NCI-H510A treated with DMSO at 0.1 percent for 48 hours (cell line): ENCODE measurements around the gene TMPRSS4.

Source experiments
- DNase-seq: peaks from one replicate; lab custom pipeline; 2025; lab: John Stamatoyannopoulos, UW

Gene TMPRSS4

DNA sequence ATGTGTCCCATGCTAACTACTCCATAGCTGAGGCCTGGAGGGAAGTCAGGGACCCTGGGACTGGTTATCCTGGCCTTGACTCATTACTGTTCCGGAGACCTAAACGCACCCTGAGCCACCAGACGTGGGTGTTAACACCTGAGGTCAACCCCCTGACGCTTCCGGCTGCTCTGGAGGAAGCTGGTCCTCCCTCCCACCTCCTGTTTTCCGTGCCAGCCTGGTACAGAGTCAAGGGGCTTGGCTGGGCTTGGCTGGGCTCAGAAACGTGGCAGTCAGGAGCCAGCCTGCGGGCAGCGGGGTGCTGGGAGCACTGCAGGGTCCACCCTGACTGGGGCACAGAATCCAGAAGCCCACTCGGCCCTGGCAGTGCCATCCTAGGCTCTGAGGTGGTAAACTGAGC lies 2.6 kb downstream of the TMPRSS4 start:
- DNase-seq: no peak

DNA sequence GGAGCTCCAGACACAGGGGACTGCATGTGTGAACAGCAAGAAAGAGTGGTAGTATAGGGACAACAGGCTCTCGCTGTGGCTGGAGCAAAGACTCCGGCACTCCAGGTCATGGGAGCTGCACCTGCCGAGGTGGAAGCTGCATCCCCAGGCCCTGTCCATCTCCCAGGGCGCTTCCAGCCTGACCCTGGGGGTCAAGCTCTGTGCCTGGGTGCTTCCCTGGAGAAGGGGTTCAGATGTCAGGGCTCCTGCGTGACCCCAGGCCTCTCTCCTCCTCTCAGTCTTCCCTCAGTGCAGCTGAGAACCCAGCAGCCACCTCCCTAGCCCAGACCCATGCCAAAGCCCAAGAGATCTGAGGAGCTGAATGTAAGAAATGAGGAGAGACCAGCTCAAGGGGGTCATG lies 3.4 kb downstream of the TMPRSS4 start:
- DNase-seq: no peak

DNA sequence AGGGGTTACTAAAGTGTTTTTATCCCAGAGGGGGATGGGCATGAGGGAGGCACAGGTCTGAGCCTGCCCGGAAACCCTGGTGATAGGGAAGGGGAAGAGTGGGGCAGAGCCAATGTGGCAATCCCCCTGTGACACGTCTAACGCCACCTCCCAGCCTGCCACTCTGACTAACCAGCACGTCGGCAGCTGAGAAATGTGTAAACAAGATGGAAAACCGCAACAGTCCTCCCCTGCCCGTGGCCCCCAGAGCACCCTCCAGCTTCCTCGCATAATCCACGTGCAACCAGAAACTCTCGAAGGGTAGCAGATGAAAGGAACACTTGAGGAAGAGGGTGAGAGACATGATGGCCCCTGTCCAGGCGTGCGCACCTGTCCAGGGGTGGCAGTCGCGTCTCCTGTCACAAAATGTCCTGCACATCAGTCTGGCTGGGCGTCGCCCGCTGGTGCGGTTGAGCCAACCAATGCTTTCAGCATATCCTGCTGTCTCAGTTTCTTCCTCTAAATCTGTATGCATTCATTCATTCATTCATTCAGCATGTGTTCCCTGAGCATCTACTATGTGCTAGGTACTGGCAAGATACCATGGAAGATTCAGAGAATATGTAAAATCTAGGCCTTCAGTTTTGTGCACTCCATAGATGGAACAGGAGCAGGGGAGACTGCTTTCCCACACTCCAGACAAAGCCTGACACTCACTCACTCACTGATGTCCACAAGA lies 4.5 kb downstream of the TMPRSS4 start:
- DNase-seq: peak; percentile 20

DNA sequence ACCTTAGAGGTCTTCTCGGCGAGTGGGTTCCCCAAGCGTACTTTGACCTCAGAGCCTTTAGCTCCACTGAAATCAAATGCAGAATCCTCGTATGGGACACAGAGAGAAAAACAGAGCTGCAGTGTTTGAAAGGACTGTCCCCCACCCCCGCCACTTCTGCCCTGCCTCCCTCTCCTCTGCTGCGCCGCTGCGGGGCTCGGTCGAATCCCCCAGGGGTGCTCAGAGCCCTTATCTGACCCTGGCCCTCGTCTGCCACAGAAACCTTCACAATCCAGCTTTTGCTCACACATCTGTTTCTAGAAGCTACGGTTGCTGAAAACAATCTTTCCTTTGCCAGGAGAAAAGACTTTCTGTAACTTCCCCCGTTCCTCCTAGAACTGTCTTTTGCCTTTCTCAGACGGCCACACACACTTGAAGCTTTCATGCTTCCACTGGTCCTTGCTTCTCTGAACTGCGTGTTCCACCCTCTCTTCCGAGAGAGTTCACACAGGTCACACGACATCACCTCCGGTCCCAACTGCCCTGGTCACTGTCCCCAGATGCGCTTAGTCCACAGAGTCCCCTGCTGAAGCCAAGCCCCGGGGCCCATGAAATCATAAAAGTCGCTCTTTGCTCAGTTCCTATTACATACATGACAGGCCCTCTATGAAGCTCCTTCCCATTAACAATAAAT lies 6.1 kb downstream of the TMPRSS4 start:
- no peak for DNase-seq

DNA sequence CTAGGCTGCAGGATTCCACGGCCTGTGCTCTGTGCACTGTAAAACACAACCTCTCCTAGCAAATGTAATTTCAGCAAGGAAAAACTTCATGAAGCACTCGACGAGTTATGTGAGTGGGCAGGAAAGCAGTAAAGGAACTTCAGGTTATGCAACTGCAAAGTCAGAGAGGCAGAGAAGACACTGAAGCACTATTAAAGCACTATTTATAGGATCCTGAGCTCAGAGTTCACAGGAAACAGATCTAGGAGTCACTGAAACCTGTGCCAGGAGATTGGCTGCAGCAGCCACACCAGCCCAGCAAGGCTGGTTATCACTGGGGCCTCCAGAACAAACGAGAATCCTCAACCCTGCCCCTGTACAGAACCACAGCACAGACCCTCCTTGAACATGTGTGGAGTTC lies 7.4 kb downstream of the TMPRSS4 start:
- no peak for DNase-seq

DNA sequence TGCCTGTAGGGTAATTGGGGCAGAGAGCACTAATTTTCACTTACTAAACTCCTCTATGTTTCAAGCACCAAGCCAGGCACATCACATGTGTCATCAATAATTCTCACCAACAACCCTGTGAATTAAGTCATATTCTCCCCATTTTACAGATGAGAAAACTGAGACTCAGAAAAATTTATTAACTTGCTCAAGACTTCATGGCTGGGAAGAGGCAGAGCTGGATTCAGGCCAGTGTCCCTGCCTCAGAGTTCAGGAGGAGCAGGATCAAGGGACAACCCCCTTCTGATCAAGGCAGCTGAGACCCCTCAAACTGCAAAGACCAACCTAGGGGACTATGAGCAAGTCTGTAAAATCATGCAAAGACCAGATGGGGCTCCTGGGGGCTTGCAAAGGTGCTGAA lies 7.8 kb downstream of the TMPRSS4 start:
- DNase-seq: no peak

DNA sequence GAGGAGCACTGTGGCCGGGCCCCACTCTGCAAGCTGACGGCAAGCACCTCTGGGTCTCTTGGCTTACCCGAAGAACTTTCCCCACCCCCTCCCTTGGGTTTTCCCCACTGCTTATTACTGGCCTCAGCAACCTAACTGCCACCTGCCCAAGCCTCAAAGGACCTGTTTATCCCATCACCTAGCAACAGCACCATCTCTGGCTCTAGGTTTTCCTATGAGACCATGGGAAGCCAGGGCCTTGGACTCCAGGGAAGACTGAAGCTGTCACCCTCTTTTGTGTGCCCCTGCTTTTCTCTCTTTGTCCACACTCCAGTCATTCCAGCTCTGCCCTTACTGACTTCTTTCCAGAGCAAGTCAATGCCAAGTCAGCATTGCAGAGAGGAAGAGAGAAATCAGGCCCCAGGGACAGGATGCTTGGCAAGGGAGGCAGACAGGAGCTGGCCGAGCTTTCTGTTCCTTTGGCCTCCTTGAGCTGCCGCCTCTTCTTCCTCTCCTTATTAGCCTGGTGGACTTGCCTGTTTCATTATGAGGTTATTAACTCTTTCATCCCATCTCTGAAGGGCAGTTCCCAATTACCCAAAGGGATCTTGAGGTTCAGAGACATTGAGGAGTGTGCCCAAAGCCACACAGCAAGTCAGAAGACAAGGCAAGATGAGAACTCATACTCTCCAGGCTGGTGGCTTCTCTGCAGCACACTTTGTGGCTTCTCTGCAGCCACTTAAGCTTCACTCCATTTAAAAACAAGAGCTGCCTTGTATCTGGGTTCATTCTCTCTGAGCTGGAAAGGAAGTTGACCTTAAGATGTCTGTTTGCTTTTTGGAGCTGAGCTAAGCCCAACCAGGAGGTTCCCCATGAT lies 10.3 kb downstream of the TMPRSS4 start, which contains the start of gene SMIM35:
SMIM35 (minus strand) TSS at position 51 of the 856 bp plus-strand sequence. CDS start 206 bp downstream, outside the sequence.
- DNase-seq: no peak

DNA sequence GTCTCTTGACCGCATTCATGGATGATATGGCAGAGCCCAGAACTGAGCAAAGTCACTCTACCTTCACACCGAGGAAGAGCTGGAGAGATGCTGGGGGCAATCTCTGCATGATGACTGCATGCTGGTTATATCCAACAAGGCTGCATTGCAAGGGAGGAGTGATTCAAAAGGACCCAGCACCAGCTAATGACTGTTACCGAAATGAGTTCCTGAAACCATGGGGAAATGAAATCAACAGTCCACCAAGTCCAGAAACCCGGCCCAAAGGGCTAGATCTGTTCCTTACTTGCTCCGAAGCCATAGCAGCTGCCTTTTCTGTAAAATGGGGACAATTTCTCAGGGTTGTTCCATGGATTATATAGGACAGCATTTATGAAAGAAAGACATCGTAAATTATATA lies 11.1 kb downstream of the TMPRSS4 start:
- DNase-seq: no peak

DNA sequence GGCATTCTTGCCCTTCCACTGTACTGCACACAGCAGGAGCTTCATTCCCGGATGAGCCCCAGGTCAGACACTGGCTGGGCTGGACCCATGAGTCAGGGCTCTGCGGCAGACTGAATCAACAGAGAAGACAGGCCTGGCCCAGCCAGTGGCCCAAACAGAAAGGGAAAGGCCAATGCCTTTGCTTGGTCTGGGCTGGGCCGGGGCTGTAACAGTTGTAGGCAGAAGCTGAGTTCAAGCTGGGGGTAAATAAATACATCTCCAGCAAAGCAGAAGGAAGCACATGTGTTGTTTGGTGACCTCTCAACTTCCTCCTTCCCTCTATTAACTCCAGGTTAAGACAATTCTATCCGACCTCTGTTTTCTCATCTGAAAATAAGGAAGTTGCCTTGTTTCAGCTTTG lies 11.7 kb downstream of the TMPRSS4 start:
- DNase-seq: no peak

DNA sequence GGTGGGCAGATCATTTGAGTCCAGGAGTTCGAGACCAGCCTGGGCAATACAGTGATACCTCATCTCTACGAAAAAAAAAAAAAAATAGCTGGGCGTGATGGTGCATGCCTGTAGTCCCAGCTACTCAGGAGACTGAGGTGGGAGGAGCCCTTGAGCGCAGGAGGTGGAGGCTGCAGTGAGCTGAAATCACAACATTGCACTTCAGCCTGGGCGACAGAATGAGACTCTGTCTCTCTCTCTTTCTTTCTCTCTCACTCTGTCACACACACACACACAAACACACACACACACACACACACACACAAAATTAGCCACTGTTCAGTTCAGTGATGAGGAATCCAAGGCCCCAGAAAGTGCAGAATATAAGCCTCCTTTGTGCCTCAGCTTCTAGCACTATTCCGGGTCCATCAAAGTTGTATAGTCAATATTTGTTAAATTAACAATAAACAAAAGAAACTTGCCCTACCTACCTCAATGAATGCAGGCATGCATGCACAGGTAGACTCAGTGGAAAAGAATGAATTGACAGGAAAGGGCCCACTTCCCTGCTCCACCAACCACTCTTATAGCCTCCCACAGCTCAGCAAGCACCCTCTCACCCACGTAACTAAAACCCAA lies 13.8 kb downstream of the TMPRSS4 start:
- DNase-seq: no peak

DNA sequence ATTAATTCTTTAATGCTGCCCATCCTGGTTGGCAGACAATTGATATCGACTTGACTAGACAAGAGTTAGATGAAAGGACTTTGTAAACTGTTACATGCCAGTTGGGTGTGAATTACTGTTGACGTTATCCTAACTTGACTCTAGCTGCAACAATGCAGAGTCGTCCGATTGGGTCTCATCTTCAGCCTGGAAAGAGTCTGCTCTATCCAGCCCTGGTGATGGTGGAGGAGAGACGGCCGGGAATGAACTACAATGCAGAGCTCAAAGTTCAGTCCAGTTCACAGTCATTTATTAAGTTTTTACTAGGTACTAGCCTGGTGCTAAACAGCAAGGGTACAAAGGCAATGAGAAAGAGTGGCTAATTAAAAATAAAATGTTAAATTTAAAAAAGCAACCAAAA lies 14.8 kb downstream of the TMPRSS4 start:
- DNase-seq: no peak

DNA sequence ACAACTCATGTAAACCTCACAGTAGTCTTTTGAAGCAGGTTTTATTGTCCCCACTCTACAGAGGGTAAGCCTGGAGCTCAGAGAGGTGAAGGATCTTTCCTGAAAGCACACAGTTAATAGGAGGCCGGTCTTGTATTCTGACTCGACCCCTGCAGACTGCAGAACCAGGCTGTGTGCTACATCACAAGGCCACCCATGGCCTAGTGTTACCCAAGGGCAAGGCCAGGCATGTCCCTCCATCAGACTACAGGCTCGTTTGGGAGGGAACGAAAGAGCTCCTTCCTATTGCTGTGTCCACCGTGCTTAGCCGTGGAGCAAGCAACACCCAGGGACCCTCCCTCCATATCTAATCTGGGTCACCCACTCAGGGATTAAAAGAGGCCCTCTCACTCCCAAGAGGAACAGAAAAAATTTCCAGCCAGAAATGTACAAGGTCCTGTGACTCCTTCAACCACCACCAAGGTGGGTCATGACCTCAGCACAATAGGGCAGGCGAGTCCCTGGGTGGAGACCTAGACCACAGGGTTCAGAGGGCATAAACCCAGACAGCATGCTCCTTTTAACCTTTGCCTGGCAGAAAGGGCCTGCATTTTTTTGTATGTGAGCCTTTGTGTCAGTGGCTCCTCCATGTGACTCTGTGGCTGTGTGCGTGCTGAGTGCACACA lies 16.2 kb downstream of the TMPRSS4 start:
- DNase-seq: no peak

DNA sequence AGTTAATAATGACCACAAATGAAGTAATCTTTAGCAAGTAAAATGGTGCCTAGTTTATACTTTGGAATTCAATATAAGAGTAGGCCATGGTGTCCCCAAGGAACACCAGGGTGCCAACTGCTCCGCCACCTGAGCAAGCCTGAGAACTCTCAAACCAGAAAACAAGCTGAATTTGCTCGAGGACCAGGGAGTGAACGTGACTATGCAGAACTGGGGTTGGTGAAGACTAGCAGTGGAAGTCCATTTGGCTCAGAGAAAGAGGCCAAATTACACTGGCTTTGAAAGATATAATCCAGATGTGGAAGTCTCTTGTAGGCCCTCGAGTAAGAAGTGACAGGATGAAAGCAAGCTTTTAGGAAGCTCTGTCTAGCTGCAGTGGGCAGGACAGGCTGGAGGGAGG lies 18.6 kb downstream of the TMPRSS4 start:
- DNase-seq: no peak

DNA sequence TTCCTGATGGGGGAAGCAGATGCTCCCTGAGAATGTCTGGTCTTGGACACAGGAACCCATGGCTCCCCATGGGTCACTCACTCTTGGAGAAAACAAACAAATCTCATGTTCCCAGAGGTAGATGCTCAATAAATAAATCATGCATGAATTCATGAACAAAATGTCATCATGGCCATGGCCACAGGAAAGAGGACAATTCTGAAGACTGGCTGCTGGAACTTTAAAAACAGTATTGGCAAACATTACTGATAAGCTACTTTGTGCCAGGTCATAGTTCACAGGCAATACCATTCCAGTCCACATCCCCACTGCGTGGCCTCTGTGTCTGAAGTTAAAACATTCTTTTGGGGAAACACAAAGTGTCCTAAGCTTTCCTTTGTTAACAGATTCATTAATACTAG lies 19.1 kb downstream of the TMPRSS4 start:
- DNase-seq: no peak

DNA sequence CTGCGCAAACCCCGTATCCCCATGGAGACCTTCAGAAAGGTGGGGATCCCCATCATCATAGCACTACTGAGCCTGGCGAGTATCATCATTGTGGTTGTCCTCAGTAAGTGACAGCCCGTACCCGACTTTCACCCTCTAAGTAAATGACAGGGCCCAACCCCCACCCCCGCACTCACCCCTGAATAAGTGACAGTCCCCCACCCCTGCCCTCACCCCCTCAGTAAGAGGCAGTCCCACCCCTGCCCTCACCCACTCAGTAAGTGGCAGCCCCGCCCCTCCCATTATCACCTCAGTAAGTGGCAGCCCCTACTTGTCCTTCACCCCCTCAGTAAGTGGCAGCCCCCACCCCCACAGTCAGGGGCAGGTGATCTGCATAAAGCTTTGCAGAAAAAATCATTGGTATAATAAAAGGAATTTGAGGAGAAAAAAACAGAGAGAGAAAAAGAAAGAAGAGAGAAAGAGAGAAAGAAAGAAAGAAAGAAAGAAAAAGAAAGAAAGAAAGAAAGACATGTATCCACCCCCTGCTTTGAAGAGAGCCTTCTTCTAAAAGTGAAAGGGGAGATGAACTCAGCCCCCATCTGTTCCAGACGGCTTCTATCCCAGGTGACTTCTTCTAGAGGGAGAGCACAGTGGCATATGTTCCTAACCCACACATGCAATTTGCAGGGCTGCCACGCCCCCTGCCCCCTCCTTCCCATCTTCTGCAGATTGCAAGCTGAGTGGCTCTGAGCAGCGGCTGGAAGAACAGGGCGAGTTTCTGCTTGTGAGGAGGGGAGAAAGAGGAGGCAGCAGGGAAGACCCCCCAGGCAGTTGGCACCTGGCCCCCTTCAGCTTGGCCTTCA lies 22.3 kb downstream of the TMPRSS4 start:
- no peak for DNase-seq

DNA sequence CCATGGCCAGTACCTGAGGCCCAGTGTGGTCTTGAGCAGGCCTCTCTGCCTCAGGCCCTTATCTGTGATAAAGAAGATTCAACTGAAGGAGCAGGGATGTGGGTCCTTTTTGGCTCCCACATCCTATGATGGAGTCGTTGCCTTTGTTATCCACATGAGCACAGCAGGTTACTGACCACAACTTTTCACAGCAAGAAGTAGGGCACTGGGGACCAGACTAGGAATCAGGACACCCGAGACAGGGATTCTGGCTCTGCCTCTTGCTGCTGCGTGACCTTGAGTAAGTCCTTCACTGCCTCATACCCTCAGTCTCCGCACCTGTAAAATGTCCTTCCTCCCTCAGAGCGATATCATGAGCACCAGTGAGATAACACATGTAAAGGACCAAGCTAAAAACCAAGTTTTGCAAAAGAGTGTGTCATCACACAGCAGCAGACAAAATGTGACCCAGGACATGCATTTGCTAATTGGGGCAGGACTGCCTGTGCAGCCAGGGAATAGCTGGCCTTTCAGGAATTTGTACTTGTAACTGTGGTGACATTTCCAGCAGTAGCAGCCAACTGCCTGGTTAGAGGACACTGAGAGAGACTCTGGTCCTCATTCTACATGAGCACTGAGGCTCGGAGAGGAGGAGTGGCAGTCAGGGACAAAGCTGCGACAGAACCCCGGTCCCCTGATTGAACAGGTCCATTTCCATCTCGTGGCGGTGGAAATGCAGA lies 23.1 kb downstream of the TMPRSS4 start:
- DNase-seq: no peak

DNA sequence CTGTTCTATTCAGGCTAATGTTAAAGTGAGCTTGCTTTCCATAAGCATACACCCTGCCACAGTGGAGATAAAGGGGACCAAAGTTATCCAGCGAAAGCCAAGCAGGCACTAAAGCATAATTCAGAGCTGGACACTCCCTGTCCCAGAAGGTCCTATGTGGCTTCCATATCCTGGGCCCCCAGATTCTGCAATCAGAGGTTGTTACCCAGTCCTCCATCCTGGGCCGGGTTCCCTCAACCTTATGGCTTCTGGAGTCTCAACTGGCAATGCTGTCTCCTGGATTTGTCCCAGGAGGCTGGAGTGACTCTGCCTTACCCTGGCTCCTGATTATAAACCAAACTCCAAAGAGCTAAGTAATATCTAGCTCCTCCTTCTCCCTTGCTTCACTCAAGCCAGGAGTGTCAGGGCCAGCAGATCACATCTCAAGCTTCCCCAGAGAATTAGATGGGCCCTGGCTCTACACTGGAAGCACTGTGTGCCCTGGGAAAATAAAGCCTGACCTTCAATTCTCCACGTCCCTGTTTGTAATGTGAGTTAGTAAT lies 23.9 kb downstream of the TMPRSS4 start:
- DNase-seq: no peak

DNA sequence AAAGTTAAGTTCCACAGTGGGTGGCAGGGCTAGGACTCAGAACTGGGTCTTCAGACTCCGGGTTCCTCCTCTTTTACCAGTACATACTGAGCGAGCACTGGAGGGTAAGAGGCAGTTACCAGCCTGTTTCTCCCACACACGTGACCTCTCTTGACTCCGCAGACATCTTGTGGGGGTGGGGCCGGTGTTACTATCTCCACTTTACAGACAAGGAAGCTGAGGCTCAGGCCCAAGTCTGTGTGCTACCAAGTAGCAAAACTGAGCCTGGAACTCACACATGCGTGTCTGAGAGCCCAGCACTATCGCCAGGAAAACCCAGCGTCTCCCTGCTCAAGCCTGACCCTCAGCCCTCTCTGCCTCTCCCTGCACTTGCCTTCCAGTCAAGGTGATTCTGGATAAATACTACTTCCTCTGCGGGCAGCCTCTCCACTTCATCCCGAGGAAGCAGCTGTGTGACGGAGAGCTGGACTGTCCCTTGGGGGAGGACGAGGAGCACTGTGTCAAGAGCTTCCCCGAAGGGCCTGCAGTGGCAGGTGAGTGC lies 25.9 kb downstream of the TMPRSS4 start:
- no peak for DNase-seq

DNA sequence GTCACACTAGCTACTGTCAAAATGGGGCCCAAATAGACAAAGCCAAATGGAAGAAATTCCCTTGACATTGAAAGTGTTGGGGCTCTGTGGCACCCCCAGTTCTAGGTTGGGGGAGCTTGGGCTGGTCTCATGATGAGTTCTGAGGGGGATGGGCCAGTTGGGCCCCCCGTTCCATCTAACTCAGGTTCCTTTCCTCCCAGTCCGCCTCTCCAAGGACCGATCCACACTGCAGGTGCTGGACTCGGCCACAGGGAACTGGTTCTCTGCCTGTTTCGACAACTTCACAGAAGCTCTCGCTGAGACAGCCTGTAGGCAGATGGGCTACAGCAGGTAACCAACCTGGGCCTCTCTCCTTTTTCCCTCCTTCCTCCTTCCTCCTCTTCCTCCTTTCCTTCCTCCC lies 27.6 kb downstream of the TMPRSS4 start:
- no peak for DNase-seq
